GM18951 (cell line): ENCODE data around the gene SCAANT1.

Source experiments
- POLR2A ChIP-seq: IDR thresholded peaks from 4 replicates; pipeline ENCODE4 v1.6.1; 2011; ENCODE audit warnings: mild to moderate bottlenecking; ENCODE audit not compliant: insufficient read length, insufficient read depth; ENCODE audit errors: extremely low read depth
- in situ Hi-C: fragments of 300-500 bp; cut with MboI; formaldehyde crosslinking; loops from one replicate; pipeline ENCODE4 v1.12.0; 2022; ENCODE audit warnings: low sequenced_read_pairs, mixed read lengths, inconsistent platforms; ENCODE audit not compliant: unreplicated experiment

Gene SCAANT1

GRCh38 chr3:63911873-63912767 is at the start of gene SCAANT1:
Gene SCAANT1 (minus strand): TSS chr3:63912383.
- in situ Hi-C loops, result no loop called here
- TF ChIP-seq POLR2A, result peak; percentile 67

- TF ChIP-seq POLR2A, result no peak
- in situ Hi-C loops, result no loop called here
Measured at GRCh38 chr3:63961891-63962290, 49.7 kb upstream of the SCAANT1 start.

GRCh38 chr3:63960048-63960711 is 48.0 kb upstream of the SCAANT1 start:
- no peak for TF ChIP-seq POLR2A
- in situ Hi-C loops, result no loop called here

- no peak for TF ChIP-seq POLR2A
- in situ Hi-C loops, result no loop called here
Measured at GRCh38 chr3:63959146-63959545, 47.0 kb upstream of the SCAANT1 start.

GRCh38 chr3:63955830-63956545 is 43.8 kb upstream of the SCAANT1 start:
- in situ Hi-C loops, result no loop called here
- no peak for TF ChIP-seq POLR2A

GRCh38 chr3:63955036-63955650 is 43.0 kb upstream of the SCAANT1 start:
- no peak for TF ChIP-seq POLR2A
- in situ Hi-C loops, result no loop called here

- in situ Hi-C loops, result no loop called here
- TF ChIP-seq POLR2A, result no peak
Measured at GRCh38 chr3:63954182-63954581, 42.0 kb upstream of the SCAANT1 start.

GRCh38 chr3:63952248-63952594 is 40.0 kb upstream of the SCAANT1 start:
- TF ChIP-seq POLR2A, result no peak
- in situ Hi-C loops, result no loop called here

- in situ Hi-C loops, result no loop called here
- no peak for TF ChIP-seq POLR2A
Measured at GRCh38 chr3:63951492-63952247, 39.5 kb upstream of the SCAANT1 start.

GRCh38 chr3:63950698-63951097 is 38.5 kb upstream of the SCAANT1 start:
- in situ Hi-C loops, result no loop called here
- no peak for TF ChIP-seq POLR2A

- no peak for TF ChIP-seq POLR2A
- in situ Hi-C loops, result no loop called here
Measured at GRCh38 chr3:63949005-63949404, 36.8 kb upstream of the SCAANT1 start.

GRCh38 chr3:63947594-63947993 is 35.4 kb upstream of the SCAANT1 start:
- no peak for TF ChIP-seq POLR2A

More at GRCh38 chr3:63947594-63947993, 35.4 kb upstream of the SCAANT1 start:
- in situ Hi-C loops, result no loop called here
